NB4 (cell line): ENCODE data around the gene ARHGAP22.

Experiments used
- MYC ChIP-seq: IDR thresholded peaks from 2 replicates; pipeline ENCODE4 v1.6.1; 2011; ENCODE audit warnings: low read depth, low read length
- TF ChIP-seq, protein P1 (sequence below): IDR thresholded peaks from 2 replicates; pipeline ENCODE4 v1.6.1; 2011; ENCODE audit warnings: low read depth, low read length

- TF ChIP-seq, protein P1, sequence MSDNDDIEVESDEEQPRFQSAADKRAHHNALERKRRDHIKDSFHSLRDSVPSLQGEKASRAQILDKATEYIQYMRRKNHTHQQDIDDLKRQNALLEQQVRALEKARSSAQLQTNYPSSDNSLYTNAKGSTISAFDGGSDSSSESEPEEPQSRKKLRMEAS: no peak
- TF ChIP-seq MYC: no peak
These were observed 106.8 kb downstream of the ARHGAP22 start for GRCh38 chr10:48497780-48498770.
